Activated B cell treated with CpG ODN at 0.5 μM for 24 hours (primary cell): ENCODE results near the gene CEACAM20. TPM values are rescaled to one million over a fixed set of nuclear protein-coding genes. Genes with fewer than 3 reads are reported as not detected.

Experiments used
- ATAC-seq: fragments of 200-7000 bp; cut with Tn5 transposase; one replicate; pipeline ENCODE4 v1.10.0; 2021; ENCODE audit warnings: low read depth, mild to moderate bottlenecking, moderate library complexity
- CTCF ChIA-PET: fragments of 350-600 bp; sonication (Branson Sonifier 250); formaldehyde crosslinking; loops from one replicate; lab custom pipeline; 2021; ENCODE audit warnings: antibody characterized with exemption; lab: Charles Lee
- POLR2A ChIA-PET: fragments of 350-600 bp; sonication (Branson Sonifier 250); formaldehyde crosslinking; loops from one replicate; lab custom pipeline; 2021; ENCODE audit warnings: antibody characterized with exemption; lab: Charles Lee
- DNase-seq: peaks from one replicate; pipeline ENCODE4 v3.0.0; 2022
- H3K27ac Mint-ChIP-seq: one replicate; pipeline ENCODE4 v1.8.0; 2020; ENCODE audit warnings: mixed read lengths
- H3K27me3 Mint-ChIP-seq: one replicate; pipeline ENCODE4 v1.8.0; 2021; ENCODE audit warnings: mixed read lengths
- H3K36me3 Mint-ChIP-seq: one replicate; pipeline ENCODE4 v1.8.0; 2021; ENCODE audit warnings: low read depth, mixed read lengths
- H3K4me1 Mint-ChIP-seq: one replicate; pipeline ENCODE4 v1.8.0; 2021; ENCODE audit warnings: mixed read lengths
- H3K4me3 Mint-ChIP-seq: one replicate; pipeline ENCODE4 v1.8.0; 2020; ENCODE audit warnings: mild to moderate bottlenecking, mixed read lengths
- H3K9me3 Mint-ChIP-seq: one replicate; pipeline ENCODE4 v1.8.0; 2020; ENCODE audit warnings: mixed read lengths
- intact Hi-C: fragments of 100-400 bp; cut with micrococcal nuclease; formaldehyde crosslinking; loops from one replicate; pipeline ENCODE4 v1.15.1; 2024
- total RNA-seq: library from RNA; stranded (reverse); gene quantifications from 2 replicates; pipeline ENCODE4 v1.2.3, GENCODE V29; 2022
- TF ChIP-seq, protein P1 (sequence below): fragments of 200-600 bp; IDR thresholded peaks from one replicate; pipeline ENCODE4 v1.8.0; 2022; ENCODE audit warnings: antibody characterized with exemption, mild to moderate bottlenecking

Gene CEACAM20
- total RNA-seq, 1 donor from 2014 or later = not detected

DNA sequence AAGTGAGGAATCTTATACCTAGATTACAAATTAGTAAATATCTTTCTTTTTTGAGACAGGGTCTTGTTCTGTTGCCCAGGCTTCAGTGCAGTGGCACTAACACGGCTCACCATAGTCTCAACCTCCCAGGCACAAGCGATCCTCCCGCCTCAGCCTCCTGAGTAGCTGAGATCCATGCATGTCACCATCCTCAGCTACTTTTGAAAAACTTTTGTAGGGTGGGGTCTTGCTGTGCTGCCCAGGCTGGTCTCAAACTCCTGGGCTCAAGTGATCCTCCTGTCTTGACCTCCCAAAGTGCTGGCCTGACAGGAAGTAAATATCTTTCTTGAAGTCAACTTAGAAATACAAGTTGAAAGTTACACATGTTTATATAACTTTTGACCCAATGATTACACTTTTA is 20.0 kb upstream of the CEACAM20 start:
- ChIA-PET POLR2A (no interaction called here), CTCF (no interaction called here)
- ATAC-seq (no peak), DNase-seq (no peak)
- H3K4me1 Mint-ChIP-seq = no peaks in the 10 kb centered on the region
- peaks cover 11% of the 10 kb centered on the region for H3K27me3 Mint-ChIP-seq
- H3K36me3 Mint-ChIP-seq = no peaks in the 10 kb centered on the region
- H3K4me3 Mint-ChIP-seq = no peak overlapping the region
- H3K27ac Mint-ChIP-seq = no peak overlapping the region
- TF ChIP-seq, protein P1, sequence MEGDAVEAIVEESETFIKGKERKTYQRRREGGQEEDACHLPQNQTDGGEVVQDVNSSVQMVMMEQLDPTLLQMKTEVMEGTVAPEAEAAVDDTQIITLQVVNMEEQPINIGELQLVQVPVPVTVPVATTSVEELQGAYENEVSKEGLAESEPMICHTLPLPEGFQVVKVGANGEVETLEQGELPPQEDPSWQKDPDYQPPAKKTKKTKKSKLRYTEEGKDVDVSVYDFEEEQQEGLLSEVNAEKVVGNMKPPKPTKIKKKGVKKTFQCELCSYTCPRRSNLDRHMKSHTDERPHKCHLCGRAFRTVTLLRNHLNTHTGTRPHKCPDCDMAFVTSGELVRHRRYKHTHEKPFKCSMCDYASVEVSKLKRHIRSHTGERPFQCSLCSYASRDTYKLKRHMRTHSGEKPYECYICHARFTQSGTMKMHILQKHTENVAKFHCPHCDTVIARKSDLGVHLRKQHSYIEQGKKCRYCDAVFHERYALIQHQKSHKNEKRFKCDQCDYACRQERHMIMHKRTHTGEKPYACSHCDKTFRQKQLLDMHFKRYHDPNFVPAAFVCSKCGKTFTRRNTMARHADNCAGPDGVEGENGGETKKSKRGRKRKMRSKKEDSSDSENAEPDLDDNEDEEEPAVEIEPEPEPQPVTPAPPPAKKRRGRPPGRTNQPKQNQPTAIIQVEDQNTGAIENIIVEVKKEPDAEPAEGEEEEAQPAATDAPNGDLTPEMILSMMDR = no peak
- intact Hi-C loops = no loop called here
- peaks cover 17% of the 10 kb centered on the region for H3K9me3 Mint-ChIP-seq

DNA sequence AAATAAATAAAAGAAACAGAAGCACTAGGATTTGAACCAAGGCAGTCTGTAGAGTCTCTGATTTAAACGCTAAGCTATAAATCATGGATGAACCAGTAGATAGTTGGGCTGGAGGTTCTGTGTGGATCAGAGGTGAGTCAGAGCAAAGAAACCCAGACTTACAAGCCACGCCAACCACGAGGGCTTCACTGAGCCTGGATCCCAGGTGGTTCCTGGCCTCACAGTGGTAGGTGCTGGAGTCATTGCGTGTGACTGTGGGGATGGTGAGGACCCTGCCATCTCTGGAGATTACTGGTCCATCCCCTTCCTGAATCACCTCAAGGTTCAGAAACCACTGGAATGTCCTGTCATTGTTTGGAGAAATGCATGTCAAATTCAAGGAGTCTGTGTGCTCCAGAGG is 19.3 kb upstream of the CEACAM20 start:
- Mint-ChIP-seq H3K27me3 (peaks cover 10% of the 10 kb centered on the region), H3K36me3 (no peaks in the 10 kb centered on the region), H3K27ac (no peak overlapping the region), H3K9me3 (peaks cover 16% of the 10 kb centered on the region), H3K4me1 (no peaks in the 10 kb centered on the region), H3K4me3 (no peak overlapping the region)
- ChIA-PET CTCF (no interaction called here), POLR2A (no interaction called here)
- DNase-seq = no peak
- intact Hi-C loops = no loop called here
- TF ChIP-seq, protein P1 = no peak
- ATAC-seq = no peak

DNA sequence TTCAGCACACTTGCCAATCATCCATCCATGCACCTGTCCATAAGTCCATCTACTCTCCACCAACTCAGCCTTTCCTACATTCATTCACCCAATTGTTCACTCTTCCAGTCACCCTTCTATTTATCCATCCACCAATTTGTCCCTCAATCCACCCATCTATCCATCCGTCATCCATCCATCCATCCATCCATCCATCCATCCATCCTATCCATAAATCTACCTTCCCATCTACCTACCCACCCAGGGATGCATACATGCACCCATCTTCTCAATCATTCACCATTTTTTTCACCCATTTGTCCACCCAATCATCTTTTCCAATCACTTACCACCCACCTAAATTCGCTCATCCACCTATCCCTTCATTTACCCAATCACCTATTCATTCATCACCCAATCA is 14.6 kb upstream of the CEACAM20 start:
- intact Hi-C loops = no loop called here
- H3K27me3 Mint-ChIP-seq = peaks cover 4% of the 10 kb centered on the region
- no peak overlapping the region for H3K27ac Mint-ChIP-seq
- peaks cover 2% of the 10 kb centered on the region for H3K9me3 Mint-ChIP-seq
- POLR2A ChIA-PET = no interaction called here
- no peak overlapping the region for H3K4me3 Mint-ChIP-seq
- no peaks in the 10 kb centered on the region for H3K36me3 Mint-ChIP-seq
- CTCF ChIA-PET = no interaction called here
- ATAC-seq (no peak), DNase-seq (no peak)
- TF ChIP-seq, protein P1 = no peak
- no peaks in the 10 kb centered on the region for H3K4me1 Mint-ChIP-seq

DNA sequence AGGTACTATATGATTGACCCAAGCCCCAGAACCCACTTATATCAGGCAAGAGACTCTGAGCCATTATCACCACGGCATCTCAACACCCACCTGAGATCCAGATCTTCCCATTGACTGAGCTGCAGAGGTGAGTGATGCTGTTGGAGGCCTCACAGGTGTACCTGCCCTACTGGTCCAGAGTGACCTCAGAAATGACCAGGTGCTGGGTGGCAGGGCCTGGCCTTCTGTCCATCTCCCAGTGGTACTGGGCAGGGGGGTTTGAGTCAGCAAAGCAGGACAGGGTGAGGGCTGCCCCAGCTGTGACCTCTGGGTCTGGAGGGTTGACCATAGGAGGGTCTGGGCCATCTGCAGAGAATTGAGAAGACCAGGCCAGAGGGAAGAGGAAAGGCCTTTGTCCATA is 13.2 kb upstream of the CEACAM20 start:
- Mint-ChIP-seq H3K4me1 (no peaks in the 10 kb centered on the region), H3K27ac (no peak overlapping the region), H3K27me3 (peaks cover 4% of the 10 kb centered on the region), H3K36me3 (no peaks in the 10 kb centered on the region), H3K9me3 (peaks cover 2% of the 10 kb centered on the region), H3K4me3 (no peak overlapping the region)
- ATAC-seq = no peak
- TF ChIP-seq, protein P1 = no peak
- DNase-seq = no peak
- ChIA-PET POLR2A (no interaction called here), CTCF (no interaction called here)
- intact Hi-C loops = no loop called here

DNA sequence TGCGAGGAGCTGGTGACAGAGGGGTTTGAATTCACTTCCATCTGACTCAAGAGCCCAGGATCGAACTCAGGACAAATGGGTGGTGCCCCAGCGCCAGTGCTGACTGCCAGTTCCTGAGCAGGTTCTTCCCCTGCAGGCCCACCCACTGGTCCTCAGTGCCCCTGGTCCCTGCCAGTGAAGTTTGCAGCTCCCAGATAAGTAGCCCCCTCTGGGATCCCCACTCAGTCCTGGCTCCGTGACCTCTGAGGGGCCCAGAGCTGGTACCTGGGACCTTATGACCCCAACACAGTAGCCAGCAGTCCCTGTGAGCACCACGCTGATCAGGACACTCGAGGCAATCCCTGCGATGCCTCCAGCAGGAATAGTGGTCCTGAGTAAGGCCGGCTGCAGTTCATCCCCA is 11.3 kb upstream of the CEACAM20 start:
- Mint-ChIP-seq H3K27me3 (peaks cover 7% of the 10 kb centered on the region), H3K9me3 (peaks cover 13% of the 10 kb centered on the region), H3K27ac (no peak overlapping the region), H3K36me3 (no peaks in the 10 kb centered on the region), H3K4me3 (no peak overlapping the region), H3K4me1 (no peaks in the 10 kb centered on the region)
- ATAC-seq (no peak), DNase-seq (no peak)
- CTCF ChIA-PET = no interaction called here
- POLR2A ChIA-PET = no interaction called here
- TF ChIP-seq, protein P1 = no peak
- intact Hi-C loops = no loop called here
